ENCODE data around the gene ZNF562.

DNA sequence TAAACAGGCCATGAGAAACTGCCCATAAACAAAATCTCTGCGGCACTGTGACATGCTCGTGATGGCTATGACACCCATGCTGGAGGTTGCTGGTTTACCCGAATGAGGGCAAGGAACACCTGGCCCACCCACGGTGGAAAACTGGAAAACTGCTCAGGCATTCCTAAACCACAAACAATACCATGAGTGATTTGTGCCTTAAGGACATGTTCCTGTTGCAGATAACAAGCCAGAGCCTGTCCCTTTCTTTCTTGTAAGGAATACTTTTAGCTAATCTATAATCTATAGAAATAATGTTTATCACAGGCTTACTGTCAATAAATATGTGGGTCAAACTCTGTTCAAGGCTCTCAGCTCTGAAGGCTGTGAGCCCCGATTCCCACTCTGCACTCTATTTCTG is 66.0 kb downstream of the ZNF562 start:
- TF ChIP-seq GATA2 (IDR thresholded peaks at IDR 0.05; ENCODE audit: low read depth, low read length): no peak
- no peak for TF ChIP-seq GATA3 (IDR thresholded peaks at IDR 0.05; ENCODE audit: low read depth, low read length)
